ENCODE results near the gene PRLH.

PRLH gene, protein sequence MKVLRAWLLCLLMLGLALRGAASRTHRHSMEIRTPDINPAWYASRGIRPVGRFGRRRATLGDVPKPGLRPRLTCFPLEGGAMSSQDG

DNA sequence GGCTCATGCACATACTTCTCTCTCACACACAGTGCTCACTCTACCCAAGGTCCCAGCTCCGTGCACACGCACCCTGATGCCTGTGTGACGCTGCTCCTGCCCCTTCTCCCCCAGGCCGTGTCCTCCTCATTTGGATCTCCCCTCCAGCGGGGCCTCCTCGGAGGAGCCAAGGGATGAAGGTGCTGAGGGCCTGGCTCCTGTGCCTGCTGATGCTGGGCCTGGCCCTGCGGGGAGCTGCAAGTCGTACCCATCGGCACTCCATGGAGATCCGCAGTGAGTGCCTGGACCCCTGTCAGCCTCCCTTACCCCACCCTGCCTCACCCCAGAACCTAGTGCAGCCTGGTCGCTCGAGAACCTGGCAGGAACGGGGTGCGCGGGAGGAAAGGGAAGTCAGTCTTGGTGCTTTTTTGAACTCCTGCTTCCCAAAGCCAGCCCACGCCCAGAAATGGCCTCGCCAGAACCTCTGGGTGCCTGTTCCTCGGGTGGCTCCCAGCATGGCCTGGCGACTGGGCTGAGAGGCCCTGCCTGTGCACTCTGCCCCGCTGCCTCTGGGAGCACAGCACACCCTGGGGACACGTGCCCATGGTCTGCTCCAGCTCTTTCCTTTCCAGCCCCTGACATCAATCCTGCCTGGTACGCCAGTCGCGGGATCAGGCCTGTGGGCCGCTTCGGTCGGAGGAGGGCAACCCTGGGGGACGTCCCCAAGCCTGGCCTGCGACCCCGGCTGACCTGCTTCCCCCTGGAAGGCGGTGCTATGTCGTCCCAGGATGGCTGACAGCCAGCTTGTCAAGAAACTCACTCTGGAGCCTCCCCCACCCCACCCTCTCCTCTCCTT, at the start of gene PRLH:
Gene PRLH, plus strand, starts transcription at position 174 of the 835 bp plus-strand sequence. Its CDS starts 0 bp downstream, at position 174.
- no peak within 1 kb of the TSS for H3K4me3 ChIP-seq (ENCODE audit: low read depth, low read length)
- no peaks in the 10 kb centered on the region for H3K36me3 ChIP-seq (ENCODE audit: insufficient read depth, low read length)
- no peak within 1 kb of the TSS for H2AFZ ChIP-seq (ENCODE audit: low read length, unreplicated experiment)
- H3K4me1 ChIP-seq (ENCODE audit: control insufficient read depth, insufficient read depth, low read length, unreplicated experiment) = no peaks in the 10 kb centered on the region
- H3K79me2 ChIP-seq (ENCODE audit: control insufficient read depth, insufficient read depth, low read length, unreplicated experiment) = no peaks in the 10 kb centered on the region
- no peak within 1 kb of the TSS for H3K27ac ChIP-seq (ENCODE audit: low read depth, low read length)
- H3K27me3 ChIP-seq (ENCODE audit: insufficient read depth, low read length) = peaks cover 7% of the 10 kb centered on the region; the same call in 1 of the 2 replicates

DNA sequence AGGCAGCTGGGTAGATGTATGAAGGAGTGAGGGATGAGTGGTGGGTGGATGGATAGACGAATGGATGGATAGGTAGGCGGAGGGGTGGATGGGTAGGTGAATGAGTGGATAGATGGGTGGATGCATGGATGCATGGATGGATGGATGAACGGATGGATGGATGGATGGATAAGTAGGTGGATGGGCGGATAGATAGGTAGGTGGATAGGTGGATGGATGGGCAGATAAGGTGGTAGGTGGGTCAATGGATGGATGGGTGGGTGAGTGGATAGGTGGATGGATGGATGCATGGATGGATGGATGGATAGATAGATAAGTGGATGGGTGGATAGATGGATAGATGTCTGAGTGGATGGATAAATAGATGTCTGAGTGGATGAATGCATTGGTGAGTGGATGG, 49.2 kb upstream of the PRLH start:
- Histone ChIP-seq H3K4me1 (ENCODE audit: control insufficient read depth, insufficient read depth, low read length, unreplicated experiment) (peaks cover 5% of the 10 kb centered on the region), H3K27ac (ENCODE audit: low read depth, low read length) (no peak overlapping the region), H3K4me3 (ENCODE audit: low read depth, low read length) (no peak overlapping the region), H3K36me3 (ENCODE audit: insufficient read depth, low read length) (peaks cover 39% of the 10 kb centered on the region; the same call in 1 of the 2 replicates), H3K27me3 (ENCODE audit: insufficient read depth, low read length) (no peaks in the 10 kb centered on the region), H3K79me2 (ENCODE audit: control insufficient read depth, insufficient read depth, low read length, unreplicated experiment) (peaks cover 21% of the 10 kb centered on the region), H2AFZ (ENCODE audit: low read length, unreplicated experiment) (no peak overlapping the region)

DNA sequence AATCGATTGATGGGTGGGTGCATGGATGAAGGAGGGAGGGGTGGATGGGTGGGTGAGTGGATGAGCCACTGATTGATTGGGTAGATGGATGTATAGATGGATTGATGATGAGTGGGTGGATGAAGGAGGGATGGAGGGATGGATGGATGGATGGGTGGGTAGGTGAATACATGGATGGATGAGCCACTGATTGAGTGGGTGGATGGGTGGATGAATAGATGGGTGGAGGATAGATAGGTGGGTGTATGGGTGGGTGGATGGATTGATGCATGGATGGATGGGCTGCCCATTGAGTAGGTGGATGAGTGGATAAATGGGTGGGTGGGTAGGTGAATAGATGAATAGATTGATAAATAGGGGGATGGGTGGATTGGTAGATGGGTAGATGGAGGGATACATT, 48.4 kb upstream of the PRLH start:
- Histone ChIP-seq H3K79me2 (ENCODE audit: control insufficient read depth, insufficient read depth, low read length, unreplicated experiment) (peaks cover 21% of the 10 kb centered on the region), H3K4me1 (ENCODE audit: control insufficient read depth, insufficient read depth, low read length, unreplicated experiment) (peaks cover 4% of the 10 kb centered on the region), H3K36me3 (ENCODE audit: insufficient read depth, low read length) (peaks cover 39% of the 10 kb centered on the region; the same call in 1 of the 2 replicates), H3K4me3 (ENCODE audit: low read depth, low read length) (no peak overlapping the region), H2AFZ (ENCODE audit: low read length, unreplicated experiment) (no peak overlapping the region), H3K27me3 (ENCODE audit: insufficient read depth, low read length) (no peaks in the 10 kb centered on the region), H3K27ac (ENCODE audit: low read depth, low read length) (no peak overlapping the region)

DNA sequence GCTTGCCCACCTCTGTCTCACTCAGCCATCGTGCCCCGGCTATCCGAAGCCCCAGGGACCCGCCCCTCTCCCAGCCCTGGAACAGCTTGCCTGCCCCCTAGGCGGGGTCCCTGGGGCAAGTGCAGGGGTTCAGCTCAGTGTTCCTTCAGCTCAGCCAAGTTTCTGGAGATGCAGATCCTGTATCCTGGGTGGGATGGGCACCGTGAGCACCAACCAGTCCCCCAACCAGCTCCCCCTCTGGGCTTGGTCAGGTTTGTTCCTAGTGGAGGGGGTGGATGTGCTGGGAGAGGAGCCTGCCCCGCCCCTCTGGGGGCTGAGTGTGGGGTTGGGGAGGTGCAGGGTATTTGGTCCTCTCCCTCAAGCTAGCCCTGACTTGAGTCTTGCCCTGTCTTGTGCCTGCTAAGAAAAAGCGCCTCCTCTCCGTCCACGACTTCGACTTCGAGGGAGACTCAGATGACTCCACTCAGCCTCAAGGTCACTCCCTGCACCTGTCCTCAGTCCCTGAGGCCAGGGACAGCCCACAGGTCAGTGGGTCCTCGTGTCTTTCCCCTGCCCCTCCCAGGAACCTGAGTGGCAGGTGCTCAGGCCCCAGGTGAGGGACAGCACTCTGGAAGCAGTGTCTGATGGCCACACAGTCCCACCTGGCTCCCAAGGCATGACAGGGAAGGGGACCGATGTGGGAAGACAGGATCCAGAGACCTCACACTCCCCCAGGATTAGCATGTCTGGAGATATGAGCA, 46.7 kb upstream of the PRLH start:
- no peaks in the 10 kb centered on the region for H3K27me3 ChIP-seq (ENCODE audit: insufficient read depth, low read length)
- peaks cover 12% of the 10 kb centered on the region for H3K79me2 ChIP-seq (ENCODE audit: control insufficient read depth, insufficient read depth, low read length, unreplicated experiment)
- no peak overlapping the region for H2AFZ ChIP-seq (ENCODE audit: low read length, unreplicated experiment)
- H3K4me3 ChIP-seq (ENCODE audit: low read depth, low read length) = no peak overlapping the region
- H3K27ac ChIP-seq (ENCODE audit: low read depth, low read length) = no peak overlapping the region
- no peaks in the 10 kb centered on the region for H3K4me1 ChIP-seq (ENCODE audit: control insufficient read depth, insufficient read depth, low read length, unreplicated experiment)
- peaks cover 29% of the 10 kb centered on the region; the same call in 1 of the 2 replicates for H3K36me3 ChIP-seq (ENCODE audit: insufficient read depth, low read length)

DNA sequence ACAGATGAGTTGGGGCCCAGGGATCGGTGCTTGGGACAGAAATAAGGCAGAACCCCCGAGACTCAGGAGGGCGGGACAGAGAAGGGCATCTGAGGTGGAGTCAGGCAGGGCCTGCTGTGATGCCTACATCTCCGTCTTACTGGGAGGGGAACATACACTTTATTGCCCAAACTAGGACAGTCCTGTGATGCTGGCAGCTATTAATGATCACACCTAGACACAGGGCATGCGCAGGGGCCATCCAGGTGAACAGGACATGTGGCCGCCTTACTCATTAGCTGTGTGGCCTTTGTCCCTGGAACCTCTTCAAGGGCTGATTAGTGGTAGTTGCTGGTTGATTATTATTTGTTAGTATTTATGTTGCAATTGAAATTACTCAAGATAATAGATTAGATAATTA, 46.1 kb upstream of the PRLH start:
- Histone ChIP-seq H3K27ac (ENCODE audit: low read depth, low read length) (no peak overlapping the region), H3K27me3 (ENCODE audit: insufficient read depth, low read length) (no peaks in the 10 kb centered on the region), H3K4me3 (ENCODE audit: low read depth, low read length) (no peak overlapping the region), H3K36me3 (ENCODE audit: insufficient read depth, low read length) (peaks cover 28% of the 10 kb centered on the region; the same call in 1 of the 2 replicates), H2AFZ (ENCODE audit: low read length, unreplicated experiment) (no peak overlapping the region), H3K4me1 (ENCODE audit: control insufficient read depth, insufficient read depth, low read length, unreplicated experiment) (no peaks in the 10 kb centered on the region), H3K79me2 (ENCODE audit: control insufficient read depth, insufficient read depth, low read length, unreplicated experiment) (peaks cover 11% of the 10 kb centered on the region)

DNA sequence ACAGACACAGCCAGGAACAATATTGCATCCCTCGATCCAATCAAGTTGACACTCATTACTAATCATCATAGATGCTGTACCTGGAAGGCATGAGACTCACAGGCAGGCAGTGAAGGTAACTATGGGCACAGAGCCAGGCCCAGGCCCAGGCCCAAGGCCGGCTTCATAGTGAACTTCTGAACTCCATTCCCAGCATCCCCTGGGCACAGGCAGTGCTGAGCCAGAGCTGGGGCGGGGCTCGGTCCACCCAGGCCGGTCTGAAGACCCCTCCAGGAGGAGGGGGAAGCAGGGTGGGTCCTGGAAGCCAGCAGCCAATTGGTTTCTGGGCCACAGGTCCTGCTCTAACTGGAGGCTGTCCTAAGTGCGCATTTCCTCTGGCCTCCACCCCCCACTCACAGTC, 41.7 kb upstream of the PRLH start:
- Histone ChIP-seq H3K4me3 (ENCODE audit: low read depth, low read length) (no peak overlapping the region), H3K36me3 (ENCODE audit: insufficient read depth, low read length) (peaks cover 39% of the 10 kb centered on the region), H2AFZ (ENCODE audit: low read length, unreplicated experiment) (no peak overlapping the region), H3K27me3 (ENCODE audit: insufficient read depth, low read length) (no peaks in the 10 kb centered on the region), H3K79me2 (ENCODE audit: control insufficient read depth, insufficient read depth, low read length, unreplicated experiment) (no peaks in the 10 kb centered on the region), H3K4me1 (ENCODE audit: control insufficient read depth, insufficient read depth, low read length, unreplicated experiment) (no peaks in the 10 kb centered on the region), H3K27ac (ENCODE audit: low read depth, low read length) (no peak overlapping the region)

DNA sequence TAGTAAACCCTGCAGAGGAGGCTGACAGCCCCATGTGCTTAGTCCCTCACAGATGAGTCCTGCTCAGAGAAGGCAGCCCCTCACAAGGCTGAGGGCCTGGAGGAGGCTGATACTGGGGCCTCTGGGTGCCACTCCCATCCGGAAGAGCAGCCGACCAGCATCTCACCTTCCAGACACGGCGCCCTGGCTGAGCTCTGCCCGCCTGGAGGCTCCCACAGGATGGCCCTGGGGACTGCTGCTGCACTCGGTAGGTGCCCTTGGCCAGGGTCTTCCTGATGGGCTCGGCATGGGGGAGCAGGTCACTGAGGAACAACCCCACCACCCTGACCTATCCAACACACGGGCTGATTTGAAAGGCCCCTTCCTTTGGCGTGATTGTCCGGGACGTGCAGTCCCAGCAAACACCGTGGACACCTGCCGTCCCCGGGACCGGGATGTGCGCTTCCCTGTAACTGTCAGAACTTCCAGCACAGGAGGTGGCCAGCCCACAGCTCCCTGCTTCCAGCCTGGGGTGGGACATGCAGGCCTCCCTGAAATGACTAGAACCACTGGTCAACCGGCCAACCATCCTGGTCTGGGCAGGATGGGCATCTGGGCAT, 40.7 kb upstream of the PRLH start:
- Histone ChIP-seq H3K27me3 (ENCODE audit: insufficient read depth, low read length) (no peaks in the 10 kb centered on the region), H3K36me3 (ENCODE audit: insufficient read depth, low read length) (peaks cover 41% of the 10 kb centered on the region), H3K27ac (ENCODE audit: low read depth, low read length) (no peak overlapping the region)

DNA sequence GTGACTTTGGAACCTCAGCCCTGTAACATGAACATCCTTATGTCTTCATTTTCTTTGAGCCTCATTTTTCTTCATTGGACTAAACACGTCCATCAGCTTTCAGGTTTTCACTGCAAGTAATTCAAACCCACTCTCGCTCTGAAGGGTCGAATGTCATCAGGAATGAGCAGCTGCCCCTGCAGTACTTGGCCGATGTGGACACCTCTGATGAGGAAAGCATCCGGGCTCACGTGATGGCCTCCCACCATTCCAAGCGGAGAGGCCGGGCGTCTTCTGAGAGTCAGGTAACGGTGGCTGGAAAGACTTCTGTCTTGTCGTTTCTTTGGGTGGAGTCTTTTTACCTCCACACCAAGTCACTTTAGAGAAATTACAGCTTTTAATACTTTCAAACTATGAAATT, 39.1 kb upstream of the PRLH start:
- peaks cover 8% of the 10 kb centered on the region for H3K4me1 ChIP-seq (ENCODE audit: control insufficient read depth, insufficient read depth, low read length, unreplicated experiment)
- H3K36me3 ChIP-seq (ENCODE audit: insufficient read depth, low read length) = peaks cover 42% of the 10 kb centered on the region
- no peaks in the 10 kb centered on the region for H3K79me2 ChIP-seq (ENCODE audit: control insufficient read depth, insufficient read depth, low read length, unreplicated experiment)
- H3K27me3 ChIP-seq (ENCODE audit: insufficient read depth, low read length) = no peaks in the 10 kb centered on the region
- H3K27ac ChIP-seq (ENCODE audit: low read depth, low read length) = no peak overlapping the region
- H2AFZ ChIP-seq (ENCODE audit: low read length, unreplicated experiment) = no peak overlapping the region
- H3K4me3 ChIP-seq (ENCODE audit: low read depth, low read length) = no peak overlapping the region

More for the DNA sequence above, 40.7 kb upstream of the PRLH start:
- H3K4me3 ChIP-seq (ENCODE audit: low read depth, low read length) = no peak overlapping the region
- H2AFZ ChIP-seq (ENCODE audit: low read length, unreplicated experiment) = no peak overlapping the region
- H3K79me2 ChIP-seq (ENCODE audit: control insufficient read depth, insufficient read depth, low read length, unreplicated experiment) = no peaks in the 10 kb centered on the region
- H3K4me1 ChIP-seq (ENCODE audit: control insufficient read depth, insufficient read depth, low read length, unreplicated experiment) = peaks cover 1% of the 10 kb centered on the region

DNA sequence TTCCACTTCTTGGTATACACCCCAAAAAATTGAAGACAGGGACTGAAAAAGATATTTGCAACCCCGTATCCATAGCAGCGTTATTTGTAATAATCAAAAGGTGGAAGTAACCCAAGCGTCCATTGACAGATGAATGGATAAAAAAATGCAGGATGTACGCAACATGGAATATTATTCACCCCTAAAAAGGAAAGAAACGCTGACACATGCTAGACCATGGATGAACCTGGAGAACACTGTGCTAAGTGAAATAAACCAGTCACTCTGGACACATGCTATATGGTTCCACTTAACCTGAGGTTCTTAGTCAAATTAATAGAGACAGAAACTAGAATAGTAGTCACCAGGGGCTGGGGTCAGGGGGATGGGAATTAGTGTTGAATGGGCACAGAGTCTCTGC, 38.6 kb upstream of the PRLH start:
- Histone ChIP-seq H3K27me3 (ENCODE audit: insufficient read depth, low read length) (no peaks in the 10 kb centered on the region), H3K4me1 (ENCODE audit: control insufficient read depth, insufficient read depth, low read length, unreplicated experiment) (peaks cover 13% of the 10 kb centered on the region), H3K4me3 (ENCODE audit: low read depth, low read length) (no peak overlapping the region), H3K27ac (ENCODE audit: low read depth, low read length) (no peak overlapping the region), H3K79me2 (ENCODE audit: control insufficient read depth, insufficient read depth, low read length, unreplicated experiment) (no peaks in the 10 kb centered on the region), H3K36me3 (ENCODE audit: insufficient read depth, low read length) (peaks cover 47% of the 10 kb centered on the region), H2AFZ (ENCODE audit: low read length, unreplicated experiment) (no peak overlapping the region)

DNA sequence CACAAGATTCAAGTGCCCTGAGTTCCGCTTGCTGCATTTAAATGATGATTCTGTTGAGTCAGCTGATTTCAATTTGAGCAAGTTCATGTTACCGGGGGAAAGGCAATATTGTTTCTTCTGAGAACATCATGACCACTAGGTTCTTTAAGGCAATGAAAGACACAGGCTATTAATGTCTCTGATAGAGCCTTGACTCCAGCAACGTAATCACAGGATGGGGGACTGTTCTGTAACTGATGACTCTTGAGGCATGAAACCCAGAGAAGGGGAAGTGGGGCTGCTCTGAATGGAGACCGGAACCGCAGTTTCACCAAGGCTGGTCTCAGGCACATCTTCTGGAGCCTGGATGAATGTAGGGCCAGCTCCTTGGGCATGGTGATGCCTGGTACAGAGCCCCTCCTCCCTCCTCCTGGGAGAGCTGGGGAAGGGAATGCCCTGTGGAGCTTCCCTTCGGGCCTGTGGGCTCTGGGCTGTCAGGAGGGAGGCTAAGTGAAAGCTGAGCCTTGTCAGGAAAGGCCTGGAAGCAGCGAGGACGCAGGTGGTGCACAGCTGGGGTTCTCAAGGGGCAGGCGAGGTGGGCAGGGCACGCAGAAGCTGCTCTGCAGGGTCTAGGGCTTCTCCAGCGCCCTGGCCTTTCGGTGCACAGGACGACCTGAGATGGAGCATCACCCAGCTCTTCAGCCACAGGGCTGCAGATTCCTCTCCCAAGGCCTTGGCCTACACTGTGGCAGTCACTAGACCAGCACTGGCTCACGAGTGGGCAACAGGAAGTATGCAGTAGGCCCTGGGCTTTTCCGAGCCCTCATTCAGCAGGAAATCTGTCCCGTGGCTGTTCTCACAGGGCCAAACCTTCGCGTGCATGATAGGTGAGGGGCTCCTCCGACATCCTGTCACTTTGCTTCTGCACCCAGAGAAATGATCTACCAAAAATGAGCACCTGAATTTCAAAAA, 36.6 kb upstream of the PRLH start:
- Histone ChIP-seq H3K27me3 (ENCODE audit: insufficient read depth, low read length) (no peaks in the 10 kb centered on the region), H3K4me3 (ENCODE audit: low read depth, low read length) (no peak overlapping the region), H3K4me1 (ENCODE audit: control insufficient read depth, insufficient read depth, low read length, unreplicated experiment) (peaks cover 26% of the 10 kb centered on the region), H3K36me3 (ENCODE audit: insufficient read depth, low read length) (peaks cover 54% of the 10 kb centered on the region), H2AFZ (ENCODE audit: low read length, unreplicated experiment) (no peak overlapping the region), H3K27ac (ENCODE audit: low read depth, low read length) (no peak overlapping the region), H3K79me2 (ENCODE audit: control insufficient read depth, insufficient read depth, low read length, unreplicated experiment) (no peaks in the 10 kb centered on the region)

All from ACC112 (cell line).